ENCODE results near the gene RAB44. TPM values are rescaled to one million over a fixed set of nuclear protein-coding genes. Genes with fewer than 3 reads are reported as not detected.

Gene RAB44
- total RNA-seq, 1 experiment from 2014 or later: not detected

GRCh38 chr6:36649086-36649485, 48.5 kb upstream of the RAB44 start:
- Histone ChIP-seq H3K4me1 (ENCODE audit: insufficient read depth, low read length) (0 out of 2 replicates have a peak, but pooled peaks cover 2% of the 10 kb centered on the region), H2AK5ac (ENCODE audit: insufficient read length, low read length) (no peak overlapping the region), H4K5ac (ENCODE audit: insufficient read length, low read depth, low read length) (no peak overlapping the region), H3K23ac (ENCODE audit: insufficient read length, low read depth, low read length) (no peak overlapping the region), H2BK15ac (ENCODE audit: low read depth, low read length) (no peak overlapping the region), H3K9me3 (ENCODE audit: control insufficient read depth, low read depth, low read length) (no peaks in the 10 kb centered on the region), H4K8ac (replicated peaks; ENCODE audit: insufficient read length, low read depth, low read length) (no peak overlapping the region), H3K79me1 (ENCODE audit: insufficient read depth, low read depth, low read length, poor library complexity, severe bottlenecking) (no peaks in the 10 kb centered on the region), H3K4me2 (ENCODE audit: insufficient read depth, insufficient read length, low read length) (no peak overlapping the region), H2BK20ac (ENCODE audit: low read depth, low read length, poor library complexity, severe bottlenecking) (no peak overlapping the region), H3K27me3 (ENCODE audit: insufficient read depth, low read length) (no peaks in the 10 kb centered on the region), H3T11ph (ENCODE audit: low read length) (no peak overlapping the region), H3K18ac (ENCODE audit: insufficient read length, low read depth, low read length) (no peak overlapping the region), H3K14ac (ENCODE audit: insufficient read depth, low read length) (no peak overlapping the region), H3K27ac (ENCODE audit: insufficient read length, low read depth, low read length) (no peak overlapping the region), H2AFZ (ENCODE audit: low read length) (no peak overlapping the region), H4K91ac (ENCODE audit: insufficient read length, low read depth, low read length) (no peak overlapping the region), H4K20me1 (ENCODE audit: control insufficient read depth, insufficient read depth, insufficient read length) (no peaks in the 10 kb centered on the region), H2BK120ac (ENCODE audit: low read depth, low read length, poor library complexity, severe bottlenecking) (no peak overlapping the region), H3K79me2 (ENCODE audit: insufficient read depth, low read length) (no peaks in the 10 kb centered on the region), H3K4ac (ENCODE audit: low read depth, low read length) (no peak overlapping the region), H2BK5ac (ENCODE audit: insufficient read length, low read length) (no peak overlapping the region), H2BK12ac (ENCODE audit: insufficient read length, low read depth, low read length) (no peak overlapping the region), H3K23me2 (ENCODE audit: insufficient read length, low read depth, low read length, poor library complexity, severe bottlenecking) (no peaks in the 10 kb centered on the region), H3K56ac (ENCODE audit: insufficient read length, low read depth, low read length) (no peak overlapping the region), H3K9ac (ENCODE audit: extremely low read depth, insufficient read length, low read length) (no peak overlapping the region)
- Mint-ChIP-seq H3K27me3 (ENCODE audit: low read depth) (peaks cover 3% of the 10 kb centered on the region; the same call in 1 of the 2 replicates), H3K4me1 (peaks cover 24 to 26% of the 10 kb centered on the region in 2 experiments), H3K36me3 (ENCODE audit: insufficient read depth in 1 of 3, low read depth in 3 of 3) (no peaks in the 10 kb centered on the region), H3K27ac (no peak overlapping the region), H3K4me3 (no peak overlapping the region), H3K9me3 (no peaks in the 10 kb centered on the region)
- WGBS (ENCODE audit: extremely low coverage, insufficient read length, low lambda C conversion rate): no CpG with 5 or more reads among the region's 3 CpGs
- DNase-seq: no peak
- no peak for TF ChIP-seq CTCF (conservative IDR thresholded peaks at IDR 0.05)
